ENCODE data around the gene IGF2BP2.

DNA sequence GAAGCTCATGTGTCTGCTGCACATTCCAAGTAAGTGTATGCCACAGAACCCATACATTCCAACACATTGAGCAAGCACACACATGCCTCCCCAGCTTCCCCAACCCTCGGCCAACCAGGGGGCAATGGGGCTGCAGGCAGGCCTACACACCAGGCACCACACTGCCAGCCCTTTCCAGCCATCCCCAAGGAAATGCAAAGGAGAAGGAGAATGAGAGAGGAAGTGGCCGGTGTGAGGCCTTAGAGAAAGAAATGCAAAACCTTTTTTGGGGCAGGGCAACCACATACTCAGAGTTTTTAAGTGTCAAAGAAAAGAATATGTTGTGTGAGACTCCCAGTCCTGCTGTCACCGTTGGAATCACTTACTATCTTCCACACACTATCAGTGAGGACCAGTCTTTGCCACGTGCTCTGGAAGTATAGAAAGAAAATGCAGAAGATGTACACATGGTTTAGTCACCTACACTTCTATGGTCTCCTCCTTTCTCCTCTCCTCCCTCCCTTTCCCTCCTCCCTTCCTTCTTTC is 11.1 kb downstream of the IGF2BP2 start:
- TF ChIP-seq CTCF (conservative IDR thresholded peaks at IDR 0.05) (no peak), ZFX (IDR thresholded peaks at IDR 0.05) (no peak)
